ENCODE data around the gene ABR.
"Not testable (repeated sequence)": the region's sequence is repeated elsewhere in the genome, so short reads cannot be mapped to it uniquely, and the experiment has no call there.

ABR gene

GRCh38 chr17:1147664-1148063, 32.1 kb downstream of the ABR start:
- DNase-seq (ENCODE audit: low spot score) = peak; percentile 73

GRCh38 chr17:1146561-1147265, 33.1 kb downstream of the ABR start:
- DNase-seq (ENCODE audit: low spot score) = no peak

- no peak for DNase-seq (ENCODE audit: low spot score)
These were observed 34.3 kb downstream of the ABR start for GRCh38 chr17:1145311-1145986.

GRCh38 chr17:1144162-1144561, 35.6 kb downstream of the ABR start:
- no peak for DNase-seq (ENCODE audit: low spot score)

GRCh38 chr17:1143573-1143972, 36.2 kb downstream of the ABR start:
- DNase-seq (ENCODE audit: low spot score) = no peak

GRCh38 chr17:1142561-1142971, 37.2 kb downstream of the ABR start:
- no peak for DNase-seq (ENCODE audit: low spot score)

- no peak for DNase-seq (ENCODE audit: low spot score)
These were observed 42.3 kb downstream of the ABR start for GRCh38 chr17:1137465-1137894.

GRCh38 chr17:1136748-1137147, 43.0 kb downstream of the ABR start:
- DNase-seq (ENCODE audit: low spot score) = no peak

GRCh38 chr17:1134634-1135324, 45.0 kb downstream of the ABR start:
- DNase-seq (ENCODE audit: low spot score) = no peak

- no peak for DNase-seq (ENCODE audit: low spot score)
These were observed 49.6 kb downstream of the ABR start for GRCh38 chr17:1130191-1130590.

GRCh38 chr17:1128463-1128862, 51.3 kb downstream of the ABR start:
- not testable (repeated sequence) for DNase-seq (ENCODE audit: low spot score)

- peak; percentile 83 for DNase-seq (ENCODE audit: low spot score)
These were observed 52.8 kb downstream of the ABR start for GRCh38 chr17:1126801-1127550.

GRCh38 chr17:1126250-1126797, 53.5 kb downstream of the ABR start:
- no peak for DNase-seq (ENCODE audit: low spot score)

- no peak for DNase-seq (ENCODE audit: low spot score)
These were observed 54.0 kb downstream of the ABR start for GRCh38 chr17:1125788-1126145.

- DNase-seq (ENCODE audit: low spot score) = no peak
These were observed 54.6 kb downstream of the ABR start for GRCh38 chr17:1124896-1125787.

- no peak for DNase-seq (ENCODE audit: low spot score)
These were observed 55.7 kb downstream of the ABR start for GRCh38 chr17:1123921-1124715.

GRCh38 chr17:1123393-1123831, 56.4 kb downstream of the ABR start:
- DNase-seq (ENCODE audit: low spot score) = no peak

- peak; percentile 81 for DNase-seq (ENCODE audit: low spot score)
These were observed 57.0 kb downstream of the ABR start for GRCh38 chr17:1122533-1123392.

GRCh38 chr17:1121442-1121817, 58.4 kb downstream of the ABR start:
- DNase-seq (ENCODE audit: low spot score) = not testable (repeated sequence)

Measured in cerebellar cortex (tissue), 1 donor.